ENCODE results near the gene MCCD1.
A peak's percentile ranks its signal among the peaks of the same experiment; 100 is the strongest.

MCCD1 gene

DNA sequence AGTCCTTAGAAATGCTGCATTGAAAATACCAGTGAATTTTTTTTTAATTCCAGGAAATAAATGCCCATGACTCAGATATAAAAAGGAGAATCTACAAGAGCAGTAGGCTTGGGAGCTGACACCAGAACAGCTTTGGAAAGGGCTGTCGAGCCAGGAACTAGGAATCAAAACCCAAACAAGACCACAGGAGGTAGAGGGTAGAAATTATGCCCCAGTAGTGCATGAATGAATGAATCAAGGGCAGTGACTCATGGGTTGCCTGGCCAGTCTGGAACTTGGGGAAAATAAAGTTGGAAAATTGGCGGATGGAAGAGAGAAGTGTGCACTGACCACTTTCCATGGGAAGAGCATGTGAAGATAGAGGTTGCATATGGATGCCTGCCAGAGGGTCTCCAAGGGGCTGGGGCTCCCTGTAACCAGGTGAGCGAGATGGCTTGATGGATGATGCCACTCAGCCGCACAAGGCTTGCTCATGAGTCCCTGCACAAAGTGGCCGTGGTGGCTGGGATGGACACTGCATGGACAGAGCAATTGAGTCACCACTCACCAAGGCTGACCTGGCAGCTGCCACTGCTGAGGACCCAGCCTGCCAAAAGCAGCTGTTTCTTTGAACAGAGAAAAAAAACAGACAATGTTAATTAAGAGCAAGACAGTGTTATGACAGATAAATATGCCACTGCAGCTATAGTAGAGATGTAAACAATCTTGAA, 15.2 kb upstream of the MCCD1 start:
- no peak for DNase-seq (ENCODE audit: low read depth)

DNA sequence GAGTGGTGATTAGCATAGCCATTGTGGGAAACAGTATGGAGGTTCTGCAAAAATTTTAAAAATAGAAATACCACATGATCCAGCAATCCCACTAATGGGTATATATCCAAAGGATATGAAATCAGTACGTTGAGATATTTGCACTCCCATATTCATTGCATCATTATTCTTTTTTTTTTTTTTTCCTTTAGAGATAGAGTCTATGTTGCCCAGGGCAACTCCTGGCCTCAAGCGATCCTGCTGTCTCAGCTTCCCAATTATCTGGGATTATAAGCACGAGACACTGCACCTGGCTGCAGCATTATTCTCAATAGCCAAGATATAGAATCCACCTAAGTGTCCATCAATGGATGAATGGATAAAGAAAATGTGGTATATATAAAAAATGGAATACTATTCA, 6.9 kb upstream of the MCCD1 start:
- no peak for DNase-seq (ENCODE audit: low read depth)

DNA sequence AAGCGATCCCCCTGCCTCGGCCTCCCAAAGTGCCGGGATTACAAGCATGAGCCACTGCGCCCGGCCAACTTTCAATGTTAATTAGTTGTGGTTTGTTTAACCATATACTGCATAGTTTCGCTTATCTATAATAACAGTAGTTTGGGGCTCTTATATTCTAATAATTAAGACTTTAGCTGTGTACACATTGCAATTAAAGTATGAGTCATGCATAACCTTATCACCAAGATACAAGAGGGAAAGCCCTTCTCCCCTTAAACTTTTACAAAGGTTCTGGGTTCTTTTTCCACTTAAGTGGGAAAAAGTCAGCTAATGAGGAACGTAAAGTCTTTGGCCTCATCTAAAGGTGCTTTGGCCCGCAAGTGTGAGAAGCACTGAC, 3.2 kb upstream of the MCCD1 start:
- DNase-seq (ENCODE audit: low read depth) = no peak

DNA sequence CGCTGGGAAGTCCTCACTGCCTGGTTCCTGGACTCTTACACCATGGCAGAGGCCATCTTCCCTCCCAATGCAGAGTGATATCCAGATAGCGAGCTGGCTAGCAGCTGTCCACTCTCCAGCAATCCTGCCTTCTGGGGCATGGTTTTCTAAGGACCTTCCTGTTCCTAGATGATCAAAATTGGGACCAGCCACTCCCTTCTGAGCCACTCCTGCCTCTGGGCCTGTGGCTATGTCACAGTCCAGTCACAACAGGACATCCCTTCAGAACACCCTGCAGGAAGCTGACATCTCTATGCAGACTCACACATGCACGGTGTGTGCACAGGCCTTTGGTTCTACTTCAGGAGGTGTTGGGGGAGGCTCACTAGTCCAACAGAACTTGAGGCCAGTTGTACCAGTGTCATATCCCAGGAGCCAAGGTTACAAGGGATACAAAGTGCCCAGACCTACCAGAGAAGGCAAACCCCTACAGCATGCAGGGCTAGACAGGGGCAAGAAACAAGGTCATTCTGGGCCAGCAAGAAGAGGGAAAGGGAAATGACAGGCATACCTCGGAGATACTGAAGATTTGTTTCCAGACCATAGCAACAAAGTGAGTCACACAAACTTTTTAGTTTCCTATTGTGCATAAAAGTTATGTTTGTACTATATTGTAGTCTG, 2.7 kb upstream of the MCCD1 start:
- DNase-seq (ENCODE audit: low read depth) = no peak

DNA sequence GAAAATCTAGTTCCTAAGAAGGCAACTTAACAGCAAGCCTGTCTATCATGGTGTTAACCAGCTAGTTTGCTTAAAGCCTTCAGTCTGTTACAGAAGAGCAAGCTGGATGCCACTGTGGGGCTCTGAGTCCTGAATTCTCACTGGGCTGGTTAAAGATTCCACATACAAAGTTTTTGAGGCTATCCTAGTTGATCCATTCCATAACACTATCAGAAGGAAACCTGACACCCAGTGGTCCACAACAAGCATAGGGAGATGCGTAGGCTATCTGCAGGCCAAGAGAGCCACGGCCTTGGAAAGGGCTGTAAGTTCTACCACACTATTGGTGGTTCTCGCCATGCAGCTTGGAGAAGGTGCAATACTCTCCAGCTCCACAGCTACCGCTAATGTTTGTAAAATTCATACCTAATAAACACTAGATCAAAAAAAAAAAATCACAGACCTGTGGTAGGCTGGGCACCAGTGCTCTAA, 420 bp upstream of the MCCD1 start:
- no peak for DNase-seq (ENCODE audit: low read depth)

DNA sequence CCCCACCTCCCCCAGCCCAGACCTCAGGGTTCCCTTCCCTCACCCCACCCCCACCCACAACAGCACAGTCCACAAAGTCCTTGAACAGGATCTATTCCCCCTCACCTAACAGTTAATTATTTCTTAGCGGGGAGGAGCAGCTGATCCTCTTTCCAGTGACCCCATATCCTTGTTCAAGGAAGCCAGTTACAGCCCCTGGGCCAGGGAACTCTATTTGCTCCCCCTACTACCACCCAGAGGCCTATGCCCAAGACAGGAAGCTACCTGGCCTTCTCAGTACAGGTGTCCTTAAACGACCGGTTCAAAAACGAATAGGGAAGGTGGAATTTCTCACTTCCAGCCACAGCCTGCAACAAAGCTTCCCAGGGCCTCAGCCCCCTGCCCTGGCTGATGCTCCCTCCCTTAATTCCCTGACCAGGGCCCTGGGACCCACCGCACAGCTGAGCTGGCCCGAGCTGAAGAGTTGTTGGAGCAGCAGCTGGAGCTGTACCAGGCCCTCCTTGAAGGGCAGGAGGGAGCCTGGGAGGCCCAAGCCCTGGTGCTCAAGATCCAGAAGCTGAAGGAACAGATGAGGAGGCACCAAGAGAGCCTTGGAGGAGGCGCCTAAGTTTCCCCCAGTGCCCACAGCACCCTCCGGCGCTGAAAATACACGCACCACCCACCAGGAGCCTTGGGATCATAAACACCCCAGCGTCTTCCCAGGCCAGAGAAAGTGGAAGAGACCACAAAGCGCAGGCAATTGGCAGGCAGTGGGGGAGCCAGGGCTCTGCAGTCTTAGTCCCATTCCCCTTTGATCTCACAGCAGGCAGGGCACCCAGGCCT, 778 bp downstream of the MCCD1 start:
- DNase-seq (ENCODE audit: low read depth) = no peak

DNA sequence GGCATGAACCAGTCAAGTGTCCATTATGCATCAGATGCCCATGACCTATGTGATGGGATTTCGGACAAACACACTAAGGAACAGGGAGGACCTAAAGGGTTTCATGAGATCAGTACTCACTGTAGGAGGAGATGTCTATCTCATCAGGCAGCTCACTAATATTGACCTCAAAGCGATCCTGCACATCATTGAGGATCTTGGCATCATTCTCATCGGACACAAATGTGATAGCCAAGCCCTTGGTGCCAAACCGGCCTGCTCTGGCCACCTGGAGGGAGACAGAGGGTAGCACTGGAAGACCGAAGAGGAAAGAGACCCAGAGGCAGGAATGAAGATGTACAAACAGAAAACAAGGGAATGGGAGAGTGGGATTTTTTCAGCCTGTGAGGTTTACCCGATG, 1.9 kb downstream of the MCCD1 start:
- no peak for DNase-seq (ENCODE audit: low read depth)

DNA sequence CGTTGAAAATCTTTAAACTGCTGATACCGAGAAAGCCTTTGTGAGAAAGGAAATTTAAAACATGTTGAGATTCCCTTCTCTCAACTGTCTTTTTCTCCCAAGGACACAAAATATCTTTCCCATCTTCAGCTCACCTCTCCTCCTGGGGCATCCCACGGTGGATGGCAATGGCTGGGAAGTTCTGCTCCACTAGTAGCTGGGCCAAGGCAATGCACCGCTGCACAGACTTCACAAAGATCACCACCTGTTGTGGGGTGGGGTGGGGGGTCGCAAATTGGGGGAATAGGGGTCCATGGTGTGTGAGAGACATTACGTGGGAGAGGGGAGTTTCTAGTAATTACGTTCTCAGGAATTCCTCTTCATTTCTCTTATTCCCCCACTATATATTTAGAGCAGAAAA, 2.4 kb downstream of the MCCD1 start:
- DNase-seq (ENCODE audit: low read depth) = no peak

DNA sequence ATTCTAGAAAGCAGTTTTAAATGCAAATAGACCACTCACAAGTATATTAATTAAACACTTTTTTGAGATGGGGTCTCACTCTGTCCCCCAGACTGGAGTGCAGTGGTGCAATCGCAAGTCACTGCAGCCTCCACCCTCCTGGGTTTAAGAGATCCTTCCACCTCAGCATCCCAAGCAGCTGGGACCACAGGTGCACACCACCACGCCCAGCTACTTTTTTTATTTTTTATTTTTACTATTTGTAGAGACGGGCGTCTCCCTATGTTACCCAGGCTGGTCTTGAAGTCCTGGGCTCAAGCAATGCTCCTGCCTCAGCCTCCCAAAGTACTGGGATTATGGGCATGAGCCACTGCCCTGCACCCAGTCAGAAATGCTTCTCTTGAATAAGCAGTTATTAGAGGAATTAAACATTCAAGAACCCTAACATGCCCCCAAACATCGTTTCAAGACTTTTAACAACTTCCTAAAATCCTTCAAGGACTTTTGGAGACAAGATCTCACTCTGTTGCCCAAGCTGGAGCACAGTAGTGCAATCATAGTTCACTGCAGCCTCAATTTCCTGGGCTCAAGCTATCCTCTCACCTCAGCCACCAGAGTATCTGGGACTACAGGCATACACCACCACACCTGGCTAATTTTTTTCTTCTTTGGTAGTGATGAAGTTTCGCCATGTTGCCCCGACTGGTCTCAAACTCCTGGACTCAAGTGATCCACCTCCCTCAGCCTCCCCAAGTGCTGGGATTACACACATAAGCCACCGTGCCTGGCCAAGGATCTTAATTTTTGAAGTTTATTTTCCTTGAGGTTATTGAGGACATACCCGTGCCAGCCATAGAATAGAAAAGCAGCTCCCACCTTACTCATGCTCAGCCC, 3.2 kb downstream of the MCCD1 start:
- no peak for DNase-seq (ENCODE audit: low read depth)

DNA sequence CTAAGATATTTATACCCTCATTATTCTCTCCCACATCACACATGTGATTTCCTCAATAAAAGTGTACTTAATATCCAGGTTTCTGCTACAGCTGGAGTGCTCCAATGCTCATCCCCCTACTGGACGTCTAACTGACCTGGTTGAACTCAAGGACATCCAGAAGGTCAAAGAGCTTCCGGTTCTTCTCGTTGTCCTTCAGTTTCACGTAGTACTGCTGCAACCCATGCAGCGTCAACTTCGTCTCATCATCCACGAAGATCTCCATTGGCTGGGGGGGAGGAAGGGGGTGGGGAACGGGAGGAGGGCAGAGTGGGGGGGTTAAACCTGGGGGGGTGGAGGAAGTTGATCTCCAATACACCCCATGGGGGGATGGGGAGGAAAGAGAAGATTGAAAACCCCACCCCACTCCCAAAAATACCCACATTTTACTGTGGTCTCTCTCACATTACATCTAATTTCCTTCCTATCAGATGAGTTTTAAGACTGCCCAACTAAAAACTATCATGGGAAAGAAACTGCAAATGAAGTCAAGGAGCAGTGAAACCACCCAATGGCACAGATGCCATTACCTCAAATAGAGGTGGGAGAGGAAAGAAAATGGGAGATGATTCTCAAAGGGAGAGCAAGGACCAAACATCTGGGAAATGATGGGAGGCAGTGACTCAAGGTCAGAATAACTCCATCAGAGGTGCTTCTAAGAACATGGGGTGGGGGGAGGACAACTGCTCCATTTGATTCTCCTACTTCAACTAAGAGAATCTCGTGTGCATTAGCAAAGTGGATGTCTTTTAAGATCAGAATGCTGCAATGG, 4.1 kb downstream of the MCCD1 start:
- no peak for DNase-seq (ENCODE audit: low read depth)

DNA sequence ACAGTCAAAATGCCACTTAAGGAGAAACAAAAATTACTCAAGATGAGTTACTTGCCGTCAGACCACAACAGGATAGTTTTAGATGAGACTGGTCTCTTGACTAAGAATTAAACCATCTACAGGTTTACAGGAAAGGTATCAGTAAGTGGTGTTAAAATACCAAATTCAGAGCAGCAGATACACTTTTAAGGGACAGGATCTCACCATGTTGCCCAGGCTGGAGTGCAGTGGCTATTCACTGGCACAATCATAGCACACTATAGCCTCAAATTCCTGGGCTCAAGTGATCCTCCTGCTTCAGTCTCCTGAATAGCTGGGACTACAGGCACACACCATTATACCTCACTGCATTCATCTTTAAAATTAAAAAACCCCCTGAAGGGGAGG, 4.7 kb downstream of the MCCD1 start:
- no peak for DNase-seq (ENCODE audit: low read depth)

DNA sequence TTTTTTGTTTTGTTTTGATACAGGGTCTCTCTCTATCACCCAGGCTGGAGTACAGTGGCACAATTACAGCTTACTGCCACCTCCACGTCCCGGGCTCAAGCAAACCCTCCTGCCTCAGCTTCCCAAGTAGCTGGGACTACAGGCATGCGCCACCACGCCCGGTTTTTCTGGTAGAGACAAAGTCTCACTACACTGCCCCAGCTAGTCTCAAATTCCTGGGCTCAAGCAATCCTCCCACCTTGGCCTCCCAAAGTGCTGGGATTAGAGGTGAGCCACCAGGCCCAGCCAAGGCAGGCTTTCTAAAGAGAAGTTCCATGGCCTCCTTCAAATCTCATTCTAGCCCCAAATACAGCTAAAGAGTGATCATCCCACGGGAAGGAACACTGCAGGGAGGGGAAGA, 5.2 kb downstream of the MCCD1 start:
- DNase-seq (ENCODE audit: low read depth) = no peak

DNA sequence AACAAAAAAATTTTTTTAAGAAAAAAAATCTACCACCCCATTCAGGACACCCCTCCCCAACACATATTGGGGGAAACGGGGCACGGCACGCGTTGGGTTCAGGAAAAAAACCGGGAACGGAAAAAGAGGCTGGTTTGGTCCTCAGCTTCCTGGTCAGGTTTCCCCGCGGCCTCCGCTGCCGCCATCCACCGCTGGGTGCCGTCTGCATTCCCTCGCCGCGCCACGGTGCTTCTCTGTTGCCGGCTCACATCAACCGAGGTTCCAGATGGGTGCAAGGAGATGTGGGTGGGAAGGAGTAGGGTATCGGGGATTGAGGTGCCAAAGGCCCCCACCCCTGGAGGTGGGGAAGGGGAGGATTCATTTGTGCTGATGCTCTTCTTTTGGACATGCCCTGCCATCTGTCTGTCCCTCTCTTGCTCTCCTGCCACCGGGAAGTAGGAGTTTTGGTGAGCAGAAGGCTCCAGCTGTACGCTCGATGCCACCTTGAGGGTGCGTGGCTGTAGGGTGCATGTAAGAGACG, 5.8 kb downstream of the MCCD1 start:
- no peak for DNase-seq (ENCODE audit: low read depth)

DNA sequence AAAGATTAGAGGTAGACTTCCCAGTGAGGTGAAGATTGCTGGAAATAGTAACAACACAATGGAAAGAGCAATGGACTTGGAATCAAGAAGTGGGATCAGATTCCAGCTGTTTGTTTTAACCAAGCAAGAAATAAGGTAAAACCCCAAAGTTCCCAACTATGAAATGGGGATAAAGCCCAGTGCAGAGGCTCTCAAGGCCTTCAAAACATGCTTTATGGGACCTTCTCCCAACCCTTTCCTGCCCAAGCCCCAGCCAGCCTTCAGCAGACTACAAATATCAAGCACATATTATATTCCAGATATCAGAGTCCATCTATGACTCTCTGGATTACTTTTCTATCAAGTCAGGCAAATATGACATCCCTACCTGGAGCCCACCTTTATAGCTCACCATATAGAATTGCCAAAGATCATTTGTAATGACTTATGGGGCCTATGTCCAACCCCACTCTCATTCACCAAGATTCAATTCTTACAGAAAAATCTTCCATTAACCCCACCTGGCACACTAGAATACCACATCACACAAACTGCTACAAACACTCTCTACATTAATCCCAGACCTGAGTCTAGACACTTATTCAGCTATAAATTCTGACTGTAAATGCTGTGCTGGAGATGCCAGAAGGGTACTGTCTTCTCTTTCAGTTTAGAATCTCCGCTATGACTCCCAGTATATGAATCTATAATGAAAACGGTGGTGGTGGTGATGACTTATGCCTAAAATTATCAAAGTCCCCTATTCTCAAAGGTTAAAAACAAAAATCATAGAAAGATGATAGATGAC, 7.0 kb downstream of the MCCD1 start:
- DNase-seq (ENCODE audit: low read depth) = no peak

DNA sequence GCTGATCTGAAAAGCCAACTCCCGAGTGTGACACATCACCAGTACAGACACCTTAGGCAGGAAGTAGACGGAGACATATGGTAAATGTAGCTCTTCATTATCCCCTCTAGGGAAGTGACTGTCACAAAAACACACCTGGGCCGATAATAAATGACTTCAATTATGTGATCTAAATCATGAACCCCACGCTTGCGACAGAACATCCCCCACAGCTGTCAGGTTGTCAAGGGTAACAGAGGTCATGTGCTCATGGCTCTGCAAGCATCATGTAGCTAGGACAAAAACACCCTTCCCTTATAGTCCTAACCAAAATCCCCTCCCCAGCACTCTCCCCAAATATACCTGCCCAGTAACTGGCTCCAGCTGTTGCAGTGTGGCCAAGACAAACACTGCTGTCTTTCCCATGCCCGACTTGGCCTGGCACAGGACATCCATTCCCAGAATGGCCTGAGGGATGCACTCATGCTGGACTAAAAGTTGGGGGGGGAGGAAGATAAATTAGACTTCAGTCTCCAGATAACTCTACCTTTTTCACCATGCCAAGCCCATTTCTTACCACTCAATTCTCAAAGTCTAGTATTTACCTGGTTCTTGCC, 10.1 kb downstream of the MCCD1 start:
- no peak for DNase-seq (ENCODE audit: low read depth)

DNA sequence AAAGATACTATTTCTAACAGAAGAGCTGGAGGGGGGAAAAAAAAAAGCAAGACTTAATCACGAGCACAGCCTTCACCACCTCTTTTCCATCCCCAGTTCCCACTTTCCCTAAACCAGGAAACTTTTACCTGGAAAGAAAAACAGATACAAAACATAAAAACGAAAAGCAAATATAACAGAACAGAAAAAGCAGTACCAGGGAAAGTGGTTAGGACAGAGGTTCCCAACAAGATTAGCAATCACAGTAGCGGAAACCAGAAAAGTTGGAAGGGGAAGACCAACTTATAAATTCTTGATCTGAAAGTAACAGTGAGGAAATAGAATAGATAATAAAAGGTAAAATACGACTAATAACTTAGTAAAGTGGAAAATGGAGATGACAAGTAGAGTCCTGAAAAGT, 11.9 kb downstream of the MCCD1 start:
- no peak for DNase-seq (ENCODE audit: low read depth)

DNA sequence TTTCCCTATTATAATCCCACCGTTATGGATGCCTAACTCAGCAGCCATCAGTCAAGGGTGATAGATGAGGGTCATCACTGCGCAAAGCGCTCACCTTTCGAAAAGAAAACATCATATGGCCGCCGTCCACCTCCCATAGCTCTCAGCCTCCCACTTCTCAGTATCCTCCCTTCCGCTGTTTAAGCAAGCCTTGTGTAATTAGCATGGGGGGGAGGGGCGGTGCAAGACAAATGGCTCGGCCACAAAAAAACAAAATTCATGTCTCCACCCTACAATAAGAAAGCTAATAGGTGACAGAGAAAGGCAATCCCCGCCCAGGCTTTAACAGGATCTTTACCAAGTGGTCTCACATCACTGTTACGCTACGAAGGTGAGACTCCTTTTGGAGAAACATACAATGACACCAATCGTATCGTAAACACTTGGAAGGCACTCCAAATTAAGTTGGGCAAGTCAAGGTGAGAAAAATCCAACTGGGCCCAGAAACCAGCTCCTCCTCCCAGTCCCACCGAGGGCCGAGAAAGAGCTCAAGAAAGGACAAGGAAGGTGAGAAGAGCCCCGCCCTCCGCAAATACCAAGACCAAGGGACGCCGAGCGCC, 12.4 kb downstream of the MCCD1 start:
- DNase-seq (ENCODE audit: low read depth) = peak; percentile 63

DNA sequence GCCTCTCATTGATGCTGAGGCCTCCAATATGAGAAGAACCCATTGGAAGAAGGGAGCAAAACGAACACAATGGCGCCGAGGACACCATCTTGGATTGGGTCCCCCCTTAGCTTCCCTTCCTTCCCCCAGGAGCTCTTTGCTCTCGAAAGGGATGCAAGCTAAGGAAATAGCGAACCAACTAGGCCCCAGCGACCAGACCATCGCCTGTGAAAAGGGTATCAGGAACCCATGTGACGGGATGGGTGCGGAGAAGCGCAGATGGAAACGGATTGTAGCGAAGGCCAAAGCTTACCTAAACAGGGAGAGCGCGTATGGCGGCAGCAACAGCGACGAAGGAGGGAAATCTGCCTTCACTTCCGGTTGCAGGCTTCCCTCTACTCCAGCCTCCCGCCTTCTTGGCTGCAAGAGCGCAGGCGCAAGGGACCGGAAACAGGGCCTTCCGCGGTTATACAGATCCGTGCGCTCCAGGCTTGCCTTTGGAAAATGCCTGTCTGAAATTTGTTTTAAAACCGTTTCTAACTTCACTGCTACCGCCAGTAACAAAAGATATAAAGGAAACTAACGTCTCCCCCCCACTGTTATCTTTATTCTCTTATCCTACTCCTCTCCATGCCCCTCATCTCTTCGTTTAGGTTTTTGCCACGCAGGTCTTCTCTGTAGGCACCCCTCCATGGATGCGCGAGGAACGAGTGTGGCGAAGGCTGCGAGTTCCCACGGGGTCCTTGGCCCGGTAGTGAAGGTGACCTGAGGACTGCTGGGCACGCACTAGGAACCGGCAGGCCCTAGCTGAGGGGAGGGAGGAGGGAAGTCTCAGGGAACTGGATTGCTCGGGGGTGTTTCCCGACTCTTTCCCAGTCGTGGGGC, 13.1 kb downstream of the MCCD1 start, which contains the start of gene DDX39B:
DDX39B (minus strand) TSS at position 346 of the 864 bp plus-strand sequence. CDS start 1,471 bp downstream, outside the sequence.
- peak; percentile 91 for DNase-seq (ENCODE audit: low read depth)
